Measurements from ENCODE around the gene XRRA1.
"Not testable (repeated sequence)": the region's sequence is repeated elsewhere in the genome, so short reads cannot be mapped to it uniquely, and the experiment has no call there.

The XRRA1 gene

DNA sequence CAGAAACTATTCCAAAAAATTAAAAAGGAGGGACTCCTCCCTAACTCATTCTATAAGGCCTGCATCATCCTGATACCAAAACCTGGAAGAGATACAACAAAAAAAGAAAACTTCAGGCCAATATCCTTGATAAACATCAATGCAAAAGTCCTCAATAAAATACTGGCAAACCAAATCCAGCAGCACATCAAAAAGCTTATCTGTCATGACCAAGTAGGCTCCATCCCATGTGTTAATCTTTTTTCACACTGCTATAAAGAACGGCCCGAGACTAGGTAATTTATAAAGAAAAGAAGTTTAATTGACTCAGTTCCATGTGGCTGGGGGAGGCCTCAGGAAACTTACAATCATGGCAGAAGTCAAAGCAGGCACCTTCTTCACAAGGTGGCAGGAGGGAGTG lies 123.3 kb downstream of the XRRA1 start:
- not testable (repeated sequence) for DNase-seq (ENCODE audit: low read depth in 2 of 2)

DNA sequence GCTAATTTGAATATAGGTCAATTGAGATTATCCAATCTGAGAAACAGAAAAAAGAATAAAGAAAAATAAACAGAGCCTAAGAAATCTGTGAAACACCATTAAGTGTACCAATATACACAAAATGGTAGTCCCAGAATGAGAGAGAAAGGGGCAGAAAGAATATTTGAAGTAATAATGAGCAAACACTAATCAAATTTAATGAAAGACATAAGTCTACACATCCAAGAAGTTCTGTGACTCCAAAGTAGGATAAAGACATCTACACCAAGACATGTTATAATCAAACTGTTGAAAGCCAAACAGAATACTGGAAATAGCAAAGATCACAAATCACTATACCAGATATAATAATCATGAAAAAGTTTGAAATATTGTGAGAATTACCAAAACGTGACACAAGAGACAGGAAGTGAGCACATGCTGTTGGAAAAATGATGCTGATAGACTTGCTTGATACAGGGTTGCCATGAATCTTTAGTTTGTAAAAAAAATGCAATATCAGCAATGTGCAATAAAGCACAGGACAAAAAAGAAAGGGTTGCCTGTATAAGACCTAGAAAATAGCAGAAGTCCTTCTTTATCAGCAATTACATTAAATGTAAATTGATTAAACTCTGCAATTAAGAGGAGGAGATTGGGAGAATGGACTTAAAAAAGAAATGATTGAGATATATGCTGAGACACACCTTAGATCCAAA lies 124.5 kb downstream of the XRRA1 start:
- DNase-seq (ENCODE audit: low read depth in 2 of 2), result no peak

- DNase-seq (ENCODE audit: low read depth in 2 of 2), result no peak
Observed at GRCh38 chr11:74822170-74822569, 126.7 kb downstream of the XRRA1 start.

GRCh38 chr11:74820763-74821162 lies 128.1 kb downstream of the XRRA1 start:
- no peak for DNase-seq (ENCODE audit: low read depth in 2 of 2)

GRCh38 chr11:74819400-74819799 lies 129.5 kb downstream of the XRRA1 start:
- DNase-seq (ENCODE audit: low read depth in 2 of 2), result no peak

DNA sequence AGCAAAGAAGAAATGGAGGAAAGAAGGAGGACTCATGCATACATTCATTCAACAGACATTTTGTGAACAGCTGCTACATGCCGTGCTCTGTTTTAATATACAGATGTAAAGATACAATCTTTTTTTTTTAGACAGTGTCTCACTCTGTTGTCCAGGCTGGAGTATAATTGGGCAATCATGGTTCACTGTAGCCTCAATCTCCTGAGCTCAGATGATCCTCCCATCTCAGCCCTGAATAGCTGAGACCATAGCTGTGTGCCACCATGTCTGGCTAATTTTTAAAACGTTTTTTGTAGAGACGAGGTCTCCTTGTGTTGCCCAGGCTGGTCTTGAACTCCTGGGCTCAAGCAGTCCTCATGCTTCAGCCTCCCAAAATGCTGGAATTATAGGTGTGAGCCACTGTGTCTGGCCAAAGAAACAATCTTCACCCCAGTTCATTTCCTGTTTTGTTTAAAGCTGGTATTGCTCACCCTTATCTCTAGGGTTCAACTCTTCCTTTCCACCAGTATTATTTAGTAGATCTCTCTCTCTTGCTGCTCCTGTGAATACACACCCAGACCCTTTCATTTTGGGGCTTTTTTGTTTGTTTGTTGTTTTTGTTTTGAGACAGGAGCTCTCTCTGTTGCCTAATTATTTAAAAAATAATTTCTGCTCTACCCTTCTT lies 130.5 kb downstream of the XRRA1 start:
- DNase-seq (ENCODE audit: low read depth in 2 of 2), result no peak

DNA sequence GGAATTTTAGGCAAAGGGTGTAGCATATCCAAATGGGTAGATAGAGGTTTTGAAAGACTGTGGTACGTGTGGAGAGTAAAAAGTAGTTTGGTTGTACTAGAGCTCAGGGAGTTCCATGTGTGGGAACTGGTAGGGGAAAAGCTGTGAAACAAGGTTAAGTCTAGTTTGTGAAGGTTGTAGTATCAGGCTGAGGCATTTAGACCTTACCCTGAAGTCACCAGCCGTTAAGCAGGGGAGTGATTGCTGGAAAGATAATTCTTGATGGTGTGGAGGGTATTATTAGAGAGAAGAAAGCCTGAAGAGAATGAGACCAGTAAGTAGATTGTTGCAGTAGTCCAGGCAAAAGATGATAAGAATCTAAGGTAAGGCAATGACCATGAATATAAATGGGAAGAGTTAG lies 132.2 kb downstream of the XRRA1 start:
- DNase-seq (ENCODE audit: low read depth in 2 of 2), result no peak

DNA sequence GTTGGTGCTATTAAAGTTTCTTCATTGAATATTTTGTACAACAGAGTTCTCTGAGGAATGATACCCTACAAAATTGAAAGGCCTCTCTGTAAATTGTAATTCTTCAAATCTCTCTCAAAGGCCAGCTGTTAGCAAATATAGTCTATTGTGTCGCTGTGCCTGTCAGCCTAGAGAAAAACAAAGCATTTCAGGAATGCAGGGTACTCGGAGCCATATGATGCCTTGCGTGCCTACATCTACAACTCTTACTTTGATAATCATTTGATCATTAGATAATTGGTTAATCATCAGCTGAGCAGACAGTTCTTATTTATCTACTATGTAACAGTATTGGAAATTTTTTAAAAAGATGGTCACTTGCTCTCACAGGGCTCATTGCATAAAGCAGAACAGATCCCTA lies 132.9 kb downstream of the XRRA1 start:
- DNase-seq (ENCODE audit: low read depth in 2 of 2), result no peak

DNA sequence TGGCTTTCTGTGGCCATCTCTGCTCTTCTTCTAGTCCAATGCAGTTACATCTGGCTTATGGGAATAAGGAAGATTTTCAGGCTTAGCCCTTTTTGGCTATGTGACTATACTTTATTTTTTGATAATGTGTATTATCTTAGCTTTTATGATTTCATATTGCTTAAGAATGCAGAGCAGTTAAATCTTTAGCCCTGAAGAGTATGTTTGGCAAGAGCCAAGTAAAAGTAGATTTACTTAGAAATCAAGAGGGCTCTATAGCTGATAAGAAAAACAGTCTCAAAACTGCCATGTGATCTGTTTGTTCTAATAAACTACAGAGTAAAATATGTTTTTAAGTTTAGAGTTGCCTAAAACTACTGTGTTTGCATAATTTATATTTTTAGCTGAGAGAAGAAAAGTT lies 139.1 kb downstream of the XRRA1 start:
- DNase-seq (ENCODE audit: low read depth in 2 of 2), result no peak

GRCh38 chr11:74806267-74806666 lies 142.6 kb downstream of the XRRA1 start:
- no peak for DNase-seq (ENCODE audit: low read depth in 2 of 2)

DNA sequence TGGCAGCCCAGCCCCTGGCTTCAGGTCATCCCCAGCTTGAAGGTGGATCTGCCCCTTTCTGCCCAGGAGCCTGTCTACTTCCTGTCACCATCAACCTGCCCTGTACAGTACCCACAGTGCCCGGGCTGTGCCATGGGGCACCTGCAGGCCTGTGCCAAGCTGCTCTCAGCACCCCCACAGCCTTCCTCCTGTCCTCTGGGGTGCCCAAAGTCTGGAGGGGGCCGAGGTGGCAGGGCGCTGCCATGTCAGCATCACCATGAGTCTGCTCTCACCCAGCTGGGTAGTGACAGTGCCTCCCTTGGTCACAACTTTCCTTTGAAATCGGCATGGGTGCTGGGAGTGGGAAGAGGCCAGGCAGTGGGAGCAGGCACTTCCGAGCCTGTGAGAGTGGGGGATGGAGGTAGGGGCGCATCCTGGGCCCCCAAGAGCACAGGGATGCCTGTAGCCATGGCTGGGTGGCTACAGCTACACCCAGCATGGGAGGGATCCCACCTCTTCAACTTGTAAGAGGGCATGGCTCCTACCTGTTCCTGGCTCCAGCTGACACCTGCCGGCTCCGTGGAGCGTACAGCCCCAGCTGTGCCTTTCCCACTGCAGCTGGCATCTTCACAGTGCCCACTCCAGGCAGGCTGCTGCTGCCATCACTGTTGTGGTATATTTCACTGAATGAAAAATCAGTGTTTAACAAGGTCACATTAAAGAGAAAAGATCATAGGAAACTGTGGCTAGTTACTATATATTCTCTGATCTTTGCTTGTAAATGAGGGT lies 157.4 kb downstream of the XRRA1 start:
- DNase-seq (ENCODE audit: low read depth in 2 of 2), result no peak

Data from stimulated activated CD8-positive, alpha-beta memory T cell treated with anti-CD3 and anti-CD28 coated beads, Interleukin-2, amount 100 ng/mL, for 48 hours (primary cell).